ENCODE results near the gene ZNF485. TPM values are rescaled to one million over a fixed set of nuclear protein-coding genes. Genes with fewer than 3 reads are reported as not detected.

ZNF485 gene
- total RNA-seq, 1 experiment from 2014 or later, result 7.3 TPM

DNA sequence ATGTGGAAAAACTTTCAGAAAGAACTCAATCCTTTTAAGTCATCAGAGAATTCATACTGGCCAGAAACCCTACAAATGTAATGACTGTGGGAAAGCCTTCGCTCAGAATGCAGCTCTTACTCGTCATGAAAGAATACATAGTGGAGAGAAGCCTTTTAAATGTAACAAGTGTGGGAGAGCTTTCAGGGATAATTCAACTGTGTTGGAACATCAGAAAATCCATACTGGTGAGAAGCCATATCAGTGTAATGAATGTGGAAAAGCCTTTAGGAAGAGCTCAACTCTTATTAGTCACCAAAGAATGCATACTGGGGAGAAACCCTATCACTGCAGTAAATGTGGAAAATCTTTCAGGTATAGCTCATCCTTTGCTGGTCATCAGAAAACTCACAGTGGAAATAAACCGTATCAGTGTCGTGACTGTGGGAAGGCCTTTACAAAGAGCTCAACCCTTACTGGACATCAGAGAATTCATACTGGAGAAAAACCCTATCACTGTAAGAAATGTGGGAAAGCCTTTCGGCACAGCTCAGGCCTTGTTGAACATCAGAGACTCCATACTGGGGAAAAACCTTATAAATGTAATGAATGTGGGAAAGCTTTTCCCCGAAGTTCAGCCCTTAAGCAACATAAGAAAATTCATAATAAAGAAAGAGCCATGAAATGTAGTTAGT is 10.6 kb downstream of the ZNF485 start:
- H3K9me3 ChIP-seq, result peaks cover 63% of the 10 kb centered on the region
- Mint-ChIP-seq H3K9me3 (ENCODE audit: unreplicated experiment) (peaks cover 37% of the 10 kb centered on the region), H3K4me1 (ENCODE audit: low read depth, unreplicated experiment) (no peaks in the 10 kb centered on the region), H3K27ac (ENCODE audit: unreplicated experiment) (no peak overlapping the region), H3K27me3 (ENCODE audit: insufficient read depth, unreplicated experiment) (no peaks in the 10 kb centered on the region), H3K36me3 (ENCODE audit: insufficient read depth, unreplicated experiment) (peaks cover 36% of the 10 kb centered on the region), H3K4me3 (ENCODE audit: unreplicated experiment) (no peak overlapping the region)
- DNase-seq, result no peak
- TF ChIP-seq, protein P1, sequence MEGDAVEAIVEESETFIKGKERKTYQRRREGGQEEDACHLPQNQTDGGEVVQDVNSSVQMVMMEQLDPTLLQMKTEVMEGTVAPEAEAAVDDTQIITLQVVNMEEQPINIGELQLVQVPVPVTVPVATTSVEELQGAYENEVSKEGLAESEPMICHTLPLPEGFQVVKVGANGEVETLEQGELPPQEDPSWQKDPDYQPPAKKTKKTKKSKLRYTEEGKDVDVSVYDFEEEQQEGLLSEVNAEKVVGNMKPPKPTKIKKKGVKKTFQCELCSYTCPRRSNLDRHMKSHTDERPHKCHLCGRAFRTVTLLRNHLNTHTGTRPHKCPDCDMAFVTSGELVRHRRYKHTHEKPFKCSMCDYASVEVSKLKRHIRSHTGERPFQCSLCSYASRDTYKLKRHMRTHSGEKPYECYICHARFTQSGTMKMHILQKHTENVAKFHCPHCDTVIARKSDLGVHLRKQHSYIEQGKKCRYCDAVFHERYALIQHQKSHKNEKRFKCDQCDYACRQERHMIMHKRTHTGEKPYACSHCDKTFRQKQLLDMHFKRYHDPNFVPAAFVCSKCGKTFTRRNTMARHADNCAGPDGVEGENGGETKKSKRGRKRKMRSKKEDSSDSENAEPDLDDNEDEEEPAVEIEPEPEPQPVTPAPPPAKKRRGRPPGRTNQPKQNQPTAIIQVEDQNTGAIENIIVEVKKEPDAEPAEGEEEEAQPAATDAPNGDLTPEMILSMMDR (IDR thresholded peaks at IDR 0.05; ENCODE audit: insufficient read depth in 1 of 2, low read depth in 1 of 2, low read length in 1 of 2, severe bottlenecking in 1 of 2, unreplicated experiment in 1 of 2), result no peak
- BruUV-seq (replicated peaks), result no TSS peak
- CTCF ChIA-PET, result no interaction called here
- H3K4me1 ChIP-seq, result no peaks in the 10 kb centered on the region
- no peak overlapping the region for H3K4me3 ChIP-seq (ENCODE audit: low read depth, low read length)
- no peaks in the 10 kb centered on the region; the same call in 1 of the 2 replicates for H3K36me3 ChIP-seq (ENCODE audit: control insufficient read depth, insufficient read depth, low read length)
- POLR2A ChIA-PET, result interaction anchor here (0.6 kb wide), 1 partner anchor 22 kb away, joined by 3 read pairs; no protein-coding TSS in a partner anchor
- no peaks in the 10 kb centered on the region for H3K27me3 ChIP-seq (replicated peaks; ENCODE audit: control insufficient read depth, insufficient read depth, low read length)
- intact Hi-C loops (cut with micrococcal nuclease; ENCODE audit: unreplicated experiment), result no loop called here

DNA sequence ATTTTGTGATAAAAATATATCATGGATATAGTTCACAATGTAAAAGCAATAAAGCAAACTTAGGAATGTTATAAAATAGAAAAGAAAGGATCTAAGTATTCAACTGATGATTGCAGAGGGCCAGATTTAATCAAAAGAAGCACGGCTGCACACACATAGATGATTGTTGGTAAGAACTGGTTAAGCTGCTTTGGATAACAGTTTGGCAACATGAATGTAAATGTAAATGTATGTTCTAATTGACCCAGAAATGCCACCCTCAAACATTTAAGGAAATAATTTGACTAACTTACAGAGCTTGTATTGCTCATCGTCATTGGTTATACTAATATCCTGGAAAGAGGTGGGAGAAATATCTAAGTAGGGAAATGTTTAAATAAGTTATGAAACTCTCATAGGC is 13.1 kb downstream of the ZNF485 start:
- H3K9me3 Mint-ChIP-seq (ENCODE audit: unreplicated experiment), result peaks cover 41% of the 10 kb centered on the region
- TF ChIP-seq, protein P1 (IDR thresholded peaks at IDR 0.05; ENCODE audit: insufficient read depth in 1 of 2, low read depth in 1 of 2, low read length in 1 of 2, severe bottlenecking in 1 of 2, unreplicated experiment in 1 of 2), result no peak
- Histone ChIP-seq H3K27me3 (replicated peaks; ENCODE audit: control insufficient read depth, insufficient read depth, low read length) (no peaks in the 10 kb centered on the region), H3K36me3 (ENCODE audit: control insufficient read depth, insufficient read depth, low read length) (no peaks in the 10 kb centered on the region), H3K4me1 (no peaks in the 10 kb centered on the region), H3K9me3 (peaks cover 53% of the 10 kb centered on the region), H3K4me3 (ENCODE audit: low read depth, low read length) (no peak overlapping the region)
- H3K4me3 Mint-ChIP-seq (ENCODE audit: unreplicated experiment), result no peak overlapping the region
- H3K27me3 Mint-ChIP-seq (ENCODE audit: insufficient read depth, unreplicated experiment), result no peaks in the 10 kb centered on the region
- no peaks in the 10 kb centered on the region for H3K4me1 Mint-ChIP-seq (ENCODE audit: low read depth, unreplicated experiment)
- no peak for DNase-seq
- no TSS peak for BruUV-seq (replicated peaks)
- no peak overlapping the region for H3K27ac Mint-ChIP-seq (ENCODE audit: unreplicated experiment)
- POLR2A ChIA-PET, result no interaction called here
- intact Hi-C loops (cut with micrococcal nuclease; ENCODE audit: unreplicated experiment), result no loop called here
- CTCF ChIA-PET, result no interaction called here
- peaks cover 28% of the 10 kb centered on the region for H3K36me3 Mint-ChIP-seq (ENCODE audit: insufficient read depth, unreplicated experiment)

DNA sequence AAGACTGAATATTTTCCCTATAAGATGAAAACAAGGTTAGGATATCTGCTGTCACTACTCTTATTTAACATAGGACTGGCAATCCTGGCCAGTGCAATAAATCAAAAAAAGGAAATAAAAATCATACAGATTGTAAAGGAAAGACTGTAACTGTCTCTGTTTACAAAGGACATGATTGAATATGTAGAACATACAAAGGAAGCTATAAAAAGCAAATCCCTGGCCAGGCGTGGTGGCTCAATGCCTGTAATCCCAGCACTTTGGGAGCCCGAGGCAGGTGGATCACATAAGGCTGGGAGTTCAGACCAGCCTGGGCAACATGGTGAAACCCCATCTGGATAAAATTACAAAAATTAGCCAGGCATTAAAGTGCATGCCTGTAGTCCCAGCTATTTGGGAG is 15.8 kb downstream of the ZNF485 start:
- no TSS peak for BruUV-seq (replicated peaks)
- peaks cover 14% of the 10 kb centered on the region for H3K9me3 Mint-ChIP-seq (ENCODE audit: unreplicated experiment)
- H3K4me1 Mint-ChIP-seq (ENCODE audit: low read depth, unreplicated experiment), result no peaks in the 10 kb centered on the region

More for the DNA sequence above, 15.8 kb downstream of the ZNF485 start:
- intact Hi-C loops (cut with micrococcal nuclease; ENCODE audit: unreplicated experiment), result no loop called here
- TF ChIP-seq, protein P1 (IDR thresholded peaks at IDR 0.05; ENCODE audit: insufficient read depth in 1 of 2, low read depth in 1 of 2, low read length in 1 of 2, severe bottlenecking in 1 of 2, unreplicated experiment in 1 of 2), result no peak
- Mint-ChIP-seq H3K36me3 (ENCODE audit: insufficient read depth, unreplicated experiment) (peaks cover 1% of the 10 kb centered on the region), H3K27me3 (ENCODE audit: insufficient read depth, unreplicated experiment) (no peaks in the 10 kb centered on the region), H3K27ac (ENCODE audit: unreplicated experiment) (no peak overlapping the region), H3K4me3 (ENCODE audit: unreplicated experiment) (no peak overlapping the region)
- ChIA-PET CTCF (no interaction called here), POLR2A (no interaction called here)
- Histone ChIP-seq H3K36me3 (ENCODE audit: control insufficient read depth, insufficient read depth, low read length) (no peaks in the 10 kb centered on the region), H3K4me3 (ENCODE audit: low read depth, low read length) (no peak overlapping the region), H3K4me1 (no peaks in the 10 kb centered on the region), H3K27me3 (replicated peaks; ENCODE audit: control insufficient read depth, insufficient read depth, low read length) (no peaks in the 10 kb centered on the region), H3K9me3 (peaks cover 29% of the 10 kb centered on the region)
- no peak for DNase-seq
